NCI-H2196 (cell line): Measurements from ENCODE around the gene NHSL1.

ENCODE experiments used
- DNase-seq: peaks from one replicate; lab custom pipeline; 2025; ENCODE audit not compliant: unreplicated experiment; lab: John Stamatoyannopoulos, UW

NHSL1 gene

GRCh38 chr6:138404666-138405337, 94.5 kb downstream of the NHSL1 start:
- no peak for DNase-seq

- DNase-seq, result peak; percentile 95
These were observed 95.3 kb downstream of the NHSL1 start, which contains the start of gene HEBP2 for GRCh38 chr6:138403801-138404665. Gene HEBP2 (plus strand): TSS chr6:138404223. CDS start chr6:138404496, 273 bp downstream.

GRCh38 chr6:138403324-138403800, 95.9 kb downstream of the NHSL1 start:
- DNase-seq, result no peak

- no peak for DNase-seq
These were observed 96.5 kb downstream of the NHSL1 start for GRCh38 chr6:138402838-138403187.

GRCh38 chr6:138401960-138402837, 97.1 kb downstream of the NHSL1 start:
- no peak for DNase-seq

GRCh38 chr6:138400326-138400725, 99.0 kb downstream of the NHSL1 start:
- no peak for DNase-seq

- no peak for DNase-seq
These were observed 101.9 kb downstream of the NHSL1 start for GRCh38 chr6:138397128-138398122.

GRCh38 chr6:138396709-138397108, 102.6 kb downstream of the NHSL1 start:
- no peak for DNase-seq

GRCh38 chr6:138393871-138394783, 105.2 kb downstream of the NHSL1 start:
- DNase-seq, result no peak

GRCh38 chr6:138389551-138389950, 109.7 kb downstream of the NHSL1 start:
- no peak for DNase-seq

GRCh38 chr6:138387577-138388368, 111.5 kb downstream of the NHSL1 start:
- peak; percentile 49 for DNase-seq

GRCh38 chr6:138386897-138387296, 112.4 kb downstream of the NHSL1 start:
- no peak for DNase-seq

- DNase-seq, result no peak
These were observed 115.5 kb downstream of the NHSL1 start for GRCh38 chr6:138383776-138384175.

GRCh38 chr6:138382498-138383265, 116.6 kb downstream of the NHSL1 start:
- DNase-seq, result no peak

GRCh38 chr6:138378463-138378862, 120.8 kb downstream of the NHSL1 start:
- DNase-seq, result no peak

GRCh38 chr6:138377844-138378243, 121.5 kb downstream of the NHSL1 start, which contains the start of gene SMIM28:
Gene SMIM28 (plus strand): TSS chr6:138377905. CDS start chr6:138378073, 168 bp downstream.
- DNase-seq, result peak; percentile 34

GRCh38 chr6:138377042-138377441, 122.3 kb downstream of the NHSL1 start:
- no peak for DNase-seq
